Esophagus squamous epithelium (tissue), 5 donors: ENCODE measurements around the gene SLC7A6. TPM values are rescaled to one million over a fixed set of nuclear protein-coding genes. Genes with fewer than 3 reads are reported as not detected.

Source experiments
- DNase-seq: peaks from one replicate; lab custom pipeline; 2025; lab: John Stamatoyannopoulos, UW
- H3K27ac ChIP-seq, 4 donors: fragments of 200-600 bp; sonication (generic); one replicate each; pipeline ENCODE4 v1.5.1; 2016 to 2019; ENCODE audit warnings: mild to moderate bottlenecking in 1 of 4
- H3K27me3 ChIP-seq, 4 donors: fragments of 200-600 bp; sonication (generic); 1 replicate in 3 of 4; 2 replicates in 1 of 4; pipeline versions ENCODE4 v1.5.1 to v1.6.0; 2017 to 2021; ENCODE audit warnings: antibody characterized with exemption in 1 of 4
- H3K36me3 ChIP-seq, 3 donors: fragments of 200-600 bp; sonication (generic); one replicate each; pipeline ENCODE4 v1.5.1; 2016 to 2019
- H3K4me1 ChIP-seq, 3 donors: fragments of 200-600 bp; sonication (generic); one replicate each; pipeline ENCODE4 v1.5.1; 2017 to 2019
- H3K4me3 ChIP-seq, 4 donors: fragments of 200-600 bp; sonication (generic); 1 replicate in 3 of 4; 2 replicates in 1 of 4; pipeline ENCODE4 v1.5.1; 2016 to 2019; ENCODE audit warnings: mild to moderate bottlenecking in 2 of 4, moderate library complexity in 1 of 4
- H3K9me3 ChIP-seq, 3 donors: fragments of 200-600 bp; sonication (generic); one replicate each; pipeline ENCODE4 v1.5.1; 2016 to 2019
- CTCF ChIP-seq, 6 experiments: fragments of 450-650 bp in 4 of 6; fragments of 200-600 bp in 2 of 6; sonication (generic) in 2 of 6; IDR thresholded peaks; one replicate each; pipeline ENCODE4 v1.5.1; 2016 to 2019; ENCODE audit warnings: antibody characterized with exemption in 6 of 6, mild to moderate bottlenecking in 4 of 6, moderate library complexity in 4 of 6
- POLR2A ChIP-seq, 4 donors: fragments of 450-650 bp; IDR thresholded peaks; one replicate each; pipeline ENCODE4 v1.6.1; 2017; ENCODE audit warnings: antibody characterized with exemption in 4 of 4, mild to moderate bottlenecking in 4 of 4, moderate library complexity in 3 of 4
- WGBS, 2 donors: methylation state at CpG; one replicate each; pipeline ENCODE4 v1.1.5; 2018; 5-methylcytosine and 5-hydroxymethylcytosine counted together
- intact Hi-C: fragments of 100-400 bp; cut with DNase I; formaldehyde crosslinking; loops from one replicate; pipeline ENCODE4 v1.15.0; 2022
- total RNA-seq, 4 donors: library from RNA; depleted of rRNA; stranded (reverse); fragments of >200 nt; gene quantifications; one replicate each; pipeline ENCODE4 v1.1.0, GENCODE V29; 2016
- donor health status: DM: yes; HTN: yes; CAD: no.

Gene SLC7A6
- total RNA-seq, result 10 to 100 TPM in 1 of 4 donors, 1 to 10 TPM in 3; 5.7 to 28.2 (median 7.9) TPM

GRCh38 chr16:68264128-68265077 lies at the start of gene SLC7A6:
TSS of gene SLC7A6 (plus strand) at chr16:68264526. CDS start at chr16:68274727, 10,201 bp downstream.
- peaks cover 15 to 54% (median 15%) of the 10 kb centered on the region in 3 donors for H3K4me1 ChIP-seq
- no peaks in the 10 kb centered on the region for H3K27me3 ChIP-seq
- TF ChIP-seq POLR2A (IDR thresholded peaks at IDR 0.05) (peak in 2 of 4 donors; percentile 65 to 71), CTCF (IDR thresholded peaks at IDR 0.05) (peak; percentile 41 to 68 (median 64))
- H3K9me3 ChIP-seq, result no peaks in the 10 kb centered on the region
- intact Hi-C loops, result no loop called here
- peaks cover 5 to 15% (median 6%) of the 10 kb centered on the region in 3 donors for H3K36me3 ChIP-seq
- DNase-seq, result no peak
- peak within 1 kb of the TSS; percentile 71 to 95 (median 81) for H3K4me3 ChIP-seq
- 0 to 3% methylated on average over 17 to 37 of the region's 123 CpGs for WGBS, 2 donors
- peak within 1 kb of the TSS; percentile 92 to 99 (median 94) for H3K27ac ChIP-seq

- no peak for DNase-seq
- H3K27me3 ChIP-seq, result no peaks in the 10 kb centered on the region
- H3K27ac ChIP-seq, result no peak overlapping the region
- H3K36me3 ChIP-seq, result peaks cover 0 to 9% (median 0%) of the 10 kb centered on the region in 3 donors
- H3K9me3 ChIP-seq, result no peaks in the 10 kb centered on the region
- TF ChIP-seq CTCF (IDR thresholded peaks at IDR 0.05) (no peak), POLR2A (IDR thresholded peaks at IDR 0.05) (no peak)
- H3K4me1 ChIP-seq, result no peaks in the 10 kb centered on the region
- intact Hi-C loops, result no loop called here
- no peak overlapping the region for H3K4me3 ChIP-seq
- 90 to 92% methylated on average over 3 of the region's 3 CpGs for WGBS, 2 donors
Measured at GRCh38 chr16:68214726-68215125, 49.6 kb upstream of the SLC7A6 start.

GRCh38 chr16:68215302-68215701 lies 49.0 kb upstream of the SLC7A6 start:
- TF ChIP-seq CTCF (IDR thresholded peaks at IDR 0.05), result no peak
- no peak for TF ChIP-seq POLR2A (IDR thresholded peaks at IDR 0.05)
- Histone ChIP-seq H3K27me3 (no peaks in the 10 kb centered on the region), H3K4me3 (no peak overlapping the region), H3K27ac (no peak overlapping the region), H3K4me1 (no peaks in the 10 kb centered on the region), H3K9me3 (no peaks in the 10 kb centered on the region), H3K36me3 (peaks cover 0 to 9% (median 0%) of the 10 kb centered on the region in 3 donors)
- WGBS, 2 donors, result 90 to 92% methylated on average over 1 of the region's 1 CpG
- DNase-seq, result no peak
- intact Hi-C loops, result no loop called here

- no peaks in the 10 kb centered on the region for H3K9me3 ChIP-seq
- WGBS, 2 donors, result 84 to 90% methylated on average over 3 of the region's 3 CpGs
- intact Hi-C loops, result no loop called here
- H3K36me3 ChIP-seq, result peaks cover 0 to 11% (median 0%) of the 10 kb centered on the region in 3 donors
- TF ChIP-seq POLR2A (IDR thresholded peaks at IDR 0.05) (no peak), CTCF (IDR thresholded peaks at IDR 0.05) (no peak)
- H3K27ac ChIP-seq, result no peak overlapping the region
- H3K27me3 ChIP-seq, result no peaks in the 10 kb centered on the region
- H3K4me1 ChIP-seq, result no peaks in the 10 kb centered on the region
- no peak overlapping the region for H3K4me3 ChIP-seq
- no peak for DNase-seq
Measured at GRCh38 chr16:68216240-68216639, 48.1 kb upstream of the SLC7A6 start.

GRCh38 chr16:68217506-68217905 lies 46.8 kb upstream of the SLC7A6 start:
- WGBS, 2 donors, result 78 to 82% methylated on average over 4 of the region's 4 CpGs
- Histone ChIP-seq H3K27me3 (no peaks in the 10 kb centered on the region), H3K4me3 (no peak overlapping the region), H3K4me1 (no peaks in the 10 kb centered on the region), H3K36me3 (peaks cover 0 to 19% (median 0%) of the 10 kb centered on the region in 3 donors), H3K9me3 (no peaks in the 10 kb centered on the region), H3K27ac (no peak overlapping the region)
- DNase-seq, result no peak
- intact Hi-C loops, result no loop called here
- TF ChIP-seq POLR2A (IDR thresholded peaks at IDR 0.05), result no peak
- TF ChIP-seq CTCF (IDR thresholded peaks at IDR 0.05), result no peak
